GM19467 (cell line): Measurements from ENCODE around the gene SVOPL.

Experiments
- ATAC-seq: cut with Tn5 transposase; IDR thresholded peaks from one replicate; pipeline ENCODE4 v1.9.1; 2021; ENCODE audit warnings: mild to moderate bottlenecking, moderate library complexity; ENCODE audit not compliant: unreplicated experiment

The SVOPL gene

DNA sequence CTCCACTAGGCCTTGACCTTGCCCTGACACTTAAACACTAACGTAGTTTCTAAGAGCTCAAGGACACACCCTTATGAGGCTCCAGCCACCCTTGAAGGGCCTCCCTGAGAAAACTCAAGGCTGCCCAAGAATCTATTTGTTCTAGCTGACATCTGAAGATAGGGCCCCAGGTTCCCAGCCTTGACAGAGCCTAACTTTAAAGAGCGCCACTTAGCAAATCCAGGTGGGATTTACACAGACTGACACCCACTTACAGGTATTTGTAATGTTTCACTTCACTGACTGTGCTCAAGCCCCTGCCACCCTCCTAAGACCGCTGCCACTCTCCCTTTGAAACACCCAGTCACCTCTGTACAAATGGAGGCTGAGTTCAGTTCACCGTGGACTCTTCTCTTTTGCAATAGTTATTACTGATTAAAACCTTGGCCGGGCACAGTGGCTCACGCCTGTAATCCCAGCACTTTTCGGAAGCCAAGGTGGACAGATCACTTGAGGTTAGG, 90.4 kb downstream of the SVOPL start:
- no peak for ATAC-seq

GRCh38 chr7:138608275-138608674, 92.9 kb downstream of the SVOPL start:
- no peak for ATAC-seq

GRCh38 chr7:138607216-138608126, 93.7 kb downstream of the SVOPL start:
- no peak for ATAC-seq

DNA sequence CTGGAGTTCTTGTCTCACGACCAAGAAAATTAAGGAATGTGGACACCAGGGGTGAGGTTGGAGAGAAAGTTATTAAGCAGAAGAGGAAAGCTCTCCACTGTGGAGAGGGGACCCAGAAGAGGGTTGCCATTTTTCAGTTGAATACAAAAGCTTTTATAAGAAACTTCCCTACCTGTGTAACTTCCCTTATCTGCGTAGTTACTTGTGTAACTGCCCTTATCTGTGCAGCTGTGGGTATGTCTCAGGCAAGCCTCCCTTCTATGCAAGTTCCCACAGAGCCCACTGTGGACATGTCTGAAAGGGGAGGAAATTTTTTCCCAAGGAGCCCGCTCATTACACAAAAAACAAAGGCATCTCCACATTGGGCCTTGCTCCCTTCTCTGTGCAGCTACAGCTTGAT, 94.9 kb downstream of the SVOPL start:
- no peak for ATAC-seq

DNA sequence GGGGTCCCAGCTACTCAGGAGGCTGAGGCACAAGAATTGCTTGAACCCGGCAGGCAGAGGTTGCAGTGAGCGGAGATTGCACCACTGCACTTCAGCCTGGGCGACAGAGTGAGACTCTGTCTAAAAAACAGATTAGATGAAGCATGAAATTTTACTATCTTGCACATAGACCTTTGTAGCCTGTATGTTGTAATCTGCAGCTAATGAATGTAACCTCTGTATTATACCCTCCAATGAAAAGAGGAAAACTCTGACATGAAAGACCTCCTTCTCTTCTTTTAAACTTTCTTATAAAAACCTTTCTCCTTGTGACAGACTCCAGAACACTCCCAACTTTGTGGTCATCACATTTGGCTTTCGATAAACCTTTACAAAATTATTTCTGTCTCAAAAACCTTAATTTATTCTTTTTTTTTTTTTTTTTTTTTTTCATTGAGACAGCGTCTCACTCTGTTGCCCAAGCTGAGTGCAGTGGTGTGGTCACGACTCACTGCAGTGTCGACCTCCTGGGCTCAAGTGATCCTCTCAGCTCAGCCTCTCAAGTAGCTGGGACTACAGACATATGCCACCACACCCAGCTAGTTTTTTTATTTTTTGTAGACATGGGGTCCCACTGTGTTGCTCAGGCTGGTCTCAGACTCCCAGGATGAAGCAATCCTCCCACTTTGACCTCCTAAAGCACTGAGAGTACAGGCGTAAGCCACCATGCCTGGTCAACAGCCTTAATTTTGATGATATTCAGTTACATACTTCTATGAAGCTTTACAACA, 97.4 kb downstream of the SVOPL start:
- ATAC-seq = no peak

- ATAC-seq = no peak
Measured at GRCh38 chr7:138602451-138602850, 98.7 kb downstream of the SVOPL start.

- ATAC-seq = no peak
Measured at GRCh38 chr7:138595454-138595853, 105.7 kb downstream of the SVOPL start.

DNA sequence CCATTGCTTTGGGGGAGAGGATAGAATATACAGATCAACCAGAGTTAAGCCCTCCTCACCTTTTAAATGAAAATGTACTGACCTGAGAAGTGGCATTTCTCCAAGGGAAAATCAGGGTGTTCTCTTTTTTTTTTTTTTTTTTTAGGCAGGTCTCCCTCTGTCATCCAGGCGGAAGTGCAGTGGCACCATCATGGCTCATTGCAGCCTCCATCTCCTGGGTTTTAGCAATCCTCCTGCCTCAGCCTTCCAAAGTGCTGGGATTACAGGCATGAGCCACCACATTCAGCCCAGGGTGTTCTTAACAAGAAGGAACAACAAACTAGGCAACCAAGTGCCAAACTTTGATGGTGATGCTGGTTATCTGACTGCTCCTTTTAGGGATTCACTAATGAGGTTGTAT, 111.0 kb downstream of the SVOPL start:
- ATAC-seq = no peak

- ATAC-seq = no peak
Measured at GRCh38 chr7:138588986-138589385, 112.2 kb downstream of the SVOPL start.

- ATAC-seq = no peak
Measured at GRCh38 chr7:138587485-138587884, 113.7 kb downstream of the SVOPL start.

DNA sequence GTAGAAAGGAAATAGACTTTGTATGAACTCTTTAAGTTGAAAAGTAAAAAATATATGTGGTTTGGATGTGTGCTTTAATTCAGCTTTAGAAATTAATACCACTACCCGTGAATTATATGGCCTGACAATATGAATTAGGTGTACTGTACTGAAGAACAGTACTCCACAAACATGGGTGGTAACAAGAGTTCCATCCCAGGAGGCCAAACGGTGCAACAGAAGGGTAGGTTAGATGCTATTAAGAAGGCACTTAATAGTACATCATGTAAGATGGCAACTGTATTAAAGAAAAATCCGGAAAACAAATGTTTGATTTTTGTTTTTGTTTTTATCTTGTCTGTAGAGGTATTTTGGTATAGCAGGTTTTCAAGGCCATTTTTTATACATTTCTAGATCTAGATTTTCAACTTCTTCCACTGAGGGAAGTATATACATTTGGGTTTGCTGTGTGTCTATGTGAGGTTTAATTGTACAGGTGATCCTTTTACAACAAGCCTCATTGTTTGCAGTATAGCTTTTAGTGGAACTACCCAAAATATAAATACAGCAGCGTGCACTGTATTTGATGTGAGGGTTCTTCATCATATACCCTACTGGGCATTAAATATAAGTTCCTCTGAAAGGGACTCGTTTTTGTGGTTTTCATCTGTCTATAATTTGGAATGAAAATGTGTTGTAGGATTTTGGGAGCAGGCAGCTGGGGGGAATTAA, 115.7 kb downstream of the SVOPL start:
- ATAC-seq = no peak

DNA sequence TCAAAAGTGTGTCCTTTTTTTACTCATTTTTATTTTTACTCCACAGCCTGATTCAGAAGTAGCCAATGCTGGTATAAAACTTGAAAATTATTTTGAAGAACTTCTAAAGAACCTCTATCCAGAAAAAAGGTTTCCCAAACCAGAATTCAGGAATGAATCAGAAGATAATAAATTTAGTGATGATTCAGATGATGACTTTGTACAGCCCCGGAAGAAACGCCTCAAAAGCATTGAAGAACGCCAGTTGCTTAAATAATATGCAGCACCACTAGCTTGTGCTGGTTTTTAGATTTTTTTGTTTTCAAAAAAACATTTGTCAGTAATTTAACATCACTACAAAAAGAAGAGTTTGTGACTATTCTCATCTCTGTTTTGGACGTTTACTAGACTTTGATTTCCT, 116.5 kb downstream of the SVOPL start:
- no peak for ATAC-seq

DNA sequence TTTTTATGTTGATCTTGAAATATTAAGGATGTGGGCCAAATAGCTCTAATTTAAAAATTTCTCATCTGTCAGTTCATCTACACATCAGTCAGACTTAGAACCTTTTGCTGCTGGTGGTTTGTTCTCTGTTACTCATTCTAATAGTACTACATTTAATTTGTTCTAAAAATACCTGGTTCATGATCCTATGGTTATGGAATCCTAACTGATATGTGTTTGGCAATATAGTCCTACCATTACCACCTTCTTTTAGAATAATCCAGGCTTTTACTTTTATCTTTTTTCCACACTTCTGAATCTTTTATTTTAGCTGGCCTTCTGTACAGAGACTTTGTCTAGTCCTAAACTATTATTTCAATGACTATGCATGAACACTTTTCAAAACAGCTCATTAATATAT, 116.9 kb downstream of the SVOPL start:
- ATAC-seq = no peak

- ATAC-seq = no peak
Measured at GRCh38 chr7:138581065-138581464, 120.1 kb downstream of the SVOPL start.

GRCh38 chr7:138579671-138580070, 121.5 kb downstream of the SVOPL start:
- ATAC-seq = no peak

DNA sequence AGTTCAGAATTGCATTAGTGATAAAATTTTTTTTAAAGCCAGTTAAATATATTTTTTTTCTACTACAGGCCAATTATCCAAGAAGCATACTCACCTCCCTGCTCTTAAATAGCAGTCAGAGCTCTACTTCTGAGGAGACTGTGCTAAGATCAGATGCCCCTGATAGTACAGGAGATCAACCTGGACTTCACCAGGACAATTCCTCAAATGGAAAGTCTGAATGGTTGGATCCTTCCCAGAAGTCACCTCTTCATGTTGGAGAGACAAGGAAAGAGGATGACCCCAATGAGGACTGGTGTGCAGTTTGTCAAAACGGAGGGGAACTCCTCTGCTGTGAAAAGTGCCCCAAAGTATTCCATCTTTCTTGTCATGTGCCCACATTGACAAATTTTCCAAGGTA, 122.0 kb downstream of the SVOPL start:
- no peak for ATAC-seq

GRCh38 chr7:138575897-138576428, 125.2 kb downstream of the SVOPL start:
- no peak for ATAC-seq

GRCh38 chr7:138573741-138574140, 127.4 kb downstream of the SVOPL start:
- no peak for ATAC-seq

DNA sequence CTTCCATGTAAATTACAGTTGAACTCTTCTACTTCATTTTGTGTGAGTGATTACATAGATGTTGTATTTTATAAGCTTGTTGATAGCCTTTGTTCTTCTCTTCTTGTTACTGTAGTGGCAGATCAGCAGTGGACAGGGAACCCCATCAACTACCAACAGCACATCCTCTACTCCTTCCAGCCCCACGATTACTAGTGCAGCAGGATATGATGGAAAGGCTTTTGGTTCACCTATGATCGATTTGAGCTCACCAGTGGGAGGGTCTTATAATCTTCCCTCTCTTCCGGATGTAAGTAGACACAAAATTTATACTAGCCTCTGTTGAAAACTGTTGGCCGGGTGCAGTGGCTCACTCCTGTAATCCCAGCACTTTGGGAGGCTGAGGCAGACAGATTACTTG, 130.4 kb downstream of the SVOPL start:
- ATAC-seq = no peak

- ATAC-seq = no peak
Measured at GRCh38 chr7:138569418-138569817, 131.7 kb downstream of the SVOPL start.

DNA sequence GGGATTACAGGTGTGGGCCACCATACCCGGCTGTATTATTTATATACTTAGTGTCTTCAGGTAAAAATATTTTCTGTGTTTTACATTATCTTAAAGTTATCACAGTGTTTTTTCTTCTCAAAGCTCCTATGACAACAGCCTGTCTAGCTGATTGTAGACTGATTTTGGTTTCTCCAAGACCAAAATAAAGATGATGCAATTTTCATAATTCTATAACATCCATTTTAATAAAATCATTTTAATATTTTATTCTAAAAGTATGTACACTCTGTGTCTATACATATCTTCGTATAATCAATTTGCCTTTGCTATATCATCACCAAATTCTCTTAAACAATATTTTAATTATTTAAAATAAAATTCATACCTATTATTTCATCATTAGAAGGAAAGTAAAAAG, 132.5 kb downstream of the SVOPL start:
- ATAC-seq = no peak
